H1 (cell line): ENCODE data around the gene LAIR2. TPM values are rescaled to one million over a fixed set of nuclear protein-coding genes. Genes with fewer than 3 reads are reported as not detected.

Source experiments
- CTCF ChIA-PET: fragments of 300-600 bp; sonication (Branson Sonifier 250); formaldehyde crosslinking; loops from one replicate; lab custom pipeline; 2021; ENCODE audit not compliant: partially characterized antibody; lab: Charles Lee
- POLR2A ChIA-PET: fragments of 300-600 bp; sonication (Branson Sonifier 250); formaldehyde crosslinking; loops from one replicate; lab custom pipeline; 2021; ENCODE audit warnings: inconsistent platforms; ENCODE audit not compliant: partially characterized antibody; lab: Charles Lee
- DNase-seq, 2 experiments: peaks; one replicate each; pipeline versions ENCODE4 v3.0.0 to v3.0.0-alpha.2; 2010 to 2022; ENCODE audit warnings: low spot score in 2 of 2, low read depth in 1 of 2, mixed read lengths in 1 of 2
- FAIRE-seq: peaks from 2 replicates; lab custom pipeline; 2011; peaks lifted over from hg19 to GRCh38; lab: Jason Lieb, UNC
- H2AFZ ChIP-seq: 2 replicates; pipeline ENCODE4 v1.8.1; 2012; ENCODE audit warnings: low read length, inconsistent platforms
- H2AK5ac ChIP-seq: 2 replicates; pipeline ENCODE4 v1.6.1; 2013; ENCODE audit warnings: low read depth, low read length
- H2BK120ac ChIP-seq: replicated peaks from 2 replicates; pipeline ENCODE3; 2013; ENCODE audit warnings: low read depth, low read length, inconsistent platforms
- H2BK12ac ChIP-seq: 2 replicates; pipeline ENCODE4 v1.6.1; 2013; ENCODE audit warnings: low read depth, low read length
- H2BK15ac ChIP-seq: 2 replicates; pipeline ENCODE4 v1.6.1; 2013; ENCODE audit warnings: low read length
- H2BK20ac ChIP-seq: 2 replicates; pipeline ENCODE4 v1.6.1; 2013; ENCODE audit warnings: low read length
- H2BK5ac ChIP-seq: 2 replicates; pipeline ENCODE4 v1.6.1; 2013; ENCODE audit warnings: low read depth, low read length
- H3K14ac ChIP-seq: 2 replicates; pipeline ENCODE4 v1.6.1; 2013; ENCODE audit warnings: inconsistent platforms; ENCODE audit not compliant: insufficient read length
- H3K18ac ChIP-seq: 2 replicates; pipeline ENCODE4 v1.6.1; 2013; ENCODE audit warnings: low read length; ENCODE audit errors: extremely low read depth
- H3K23ac ChIP-seq: 2 replicates; pipeline ENCODE4 v1.6.1; 2013; ENCODE audit warnings: inconsistent platforms; ENCODE audit not compliant: insufficient read length
- H3K23me2 ChIP-seq: 2 replicates; pipeline ENCODE4 v1.6.1; 2013; ENCODE audit warnings: low read depth, low read length
- H3K27ac ChIP-seq: 2 replicates; pipeline ENCODE4 v1.6.1; 2011; ENCODE audit warnings: low read depth, low read length, inconsistent platforms
- H3K27me3 ChIP-seq, 4 experiments: replicated peaks in 1 of 4; 1 replicate in 1 of 4; 2 replicates in 3 of 4; pipeline versions ENCODE4 v1.6.1 to v1.8.1; 2011 to 2013; ENCODE audit warnings: low read length in 3 of 4, mild to moderate bottlenecking in 3 of 4, inconsistent platforms in 2 of 4, mixed read lengths in 2 of 4, moderate library complexity in 1 of 4; ENCODE audit not compliant: control insufficient read depth in 3 of 4, insufficient read depth in 3 of 4; ENCODE audit errors: extremely low read depth in 1 of 4
- H3K36me3 ChIP-seq, 4 experiments: 2 replicates each; pipeline versions ENCODE4 v1.6.1 to v1.8.1; 2011 to 2013; ENCODE audit warnings: mild to moderate bottlenecking in 4 of 4, low read length in 3 of 4, moderate library complexity in 2 of 4, control low read depth in 1 of 4, inconsistent platforms in 1 of 4; ENCODE audit not compliant: insufficient read depth in 4 of 4, control insufficient read depth in 2 of 4
- H3K4ac ChIP-seq: replicated peaks from 2 replicates; pipeline ENCODE3; 2013; ENCODE audit warnings: low read length, low read depth, mixed read lengths, inconsistent platforms; ENCODE audit not compliant: insufficient read length
- H3K4me1 ChIP-seq, 4 experiments: replicated peaks in 1 of 4; 1 replicate in 1 of 4; 2 replicates in 3 of 4; pipeline versions ENCODE4 v1.6.1 to v1.8.1; 2011 to 2013; ENCODE audit warnings: low read length in 3 of 4, inconsistent platforms in 2 of 4, mixed read lengths in 1 of 4; ENCODE audit not compliant: insufficient read depth in 4 of 4, control insufficient read depth in 3 of 4
- H3K4me2 ChIP-seq, 2 experiments: 2 replicates each; pipeline versions ENCODE4 v1.6.1 to v1.8.1; 2011 to 2013; ENCODE audit warnings: low read depth in 2 of 2, low read length in 2 of 2, control low read depth in 1 of 2, inconsistent platforms in 1 of 2, mild to moderate bottlenecking in 1 of 2; ENCODE audit not compliant: insufficient read depth in 1 of 2
- H3K4me3 ChIP-seq, 4 experiments: fragments of 200-600, 300-600 bp in 1 of 4; sonication (generic), shearing (Covaris generic), sonication (Bioruptor Twin) in 1 of 4; 2 replicates each; pipeline versions ENCODE4 v1.5.1 to v1.8.1; 2011 to 2016; ENCODE audit warnings: low read length in 4 of 4, low read depth in 3 of 4, control low read depth in 2 of 4, inconsistent platforms in 2 of 4, mild to moderate bottlenecking in 2 of 4, mixed read lengths in 1 of 4, moderate library complexity in 1 of 4; ENCODE audit not compliant: insufficient read depth in 2 of 4; ENCODE audit errors: extremely low read depth in 1 of 4
- H3K56ac ChIP-seq: replicated peaks from 2 replicates; pipeline ENCODE3; 2013; ENCODE audit warnings: low read depth, mild to moderate bottlenecking, mixed read lengths, low read length, inconsistent platforms; ENCODE audit not compliant: insufficient read length
- H3K79me1 ChIP-seq: 2 replicates; pipeline ENCODE4 v1.6.1; 2013; ENCODE audit warnings: low read depth, low read length, control low read depth
- H3K79me2 ChIP-seq, 2 experiments: 2 replicates each; pipeline versions ENCODE4 v1.6.1 to v1.8.1; 2012 to 2013; ENCODE audit warnings: low read length in 2 of 2, mild to moderate bottlenecking in 2 of 2, inconsistent platforms in 1 of 2; ENCODE audit not compliant: insufficient read depth in 2 of 2, control insufficient read depth in 1 of 2
- H3K9ac ChIP-seq, 4 experiments: replicated peaks in 1 of 4; 1 replicate in 1 of 4; 2 replicates in 3 of 4; pipeline versions ENCODE4 v1.6.1 to v1.8.1; 2011 to 2013; ENCODE audit warnings: low read depth in 3 of 4, low read length in 3 of 4, control low read depth in 2 of 4, mild to moderate bottlenecking in 2 of 4, moderate library complexity in 2 of 4, inconsistent platforms in 1 of 4; ENCODE audit errors: extremely low read depth in 1 of 4
- H3K9me3 ChIP-seq, 2 experiments: 2 replicates each; pipeline versions ENCODE4 v1.6.1 to v1.8.1; 2012 to 2013; ENCODE audit warnings: mild to moderate bottlenecking in 2 of 2, moderate library complexity in 2 of 2, control low read depth in 1 of 2, inconsistent platforms in 1 of 2, low read depth in 1 of 2, low read length in 1 of 2, mixed read lengths in 1 of 2; ENCODE audit not compliant: insufficient read depth in 2 of 2
- H4K20me1 ChIP-seq, 2 experiments: replicated peaks in 1 of 2; 2 replicates each; pipeline versions ENCODE3 to v1.8.1; 2011 to 2013; ENCODE audit warnings: inconsistent platforms in 2 of 2, low read length in 2 of 2, mild to moderate bottlenecking in 1 of 2; ENCODE audit not compliant: insufficient read depth in 2 of 2, control insufficient read depth in 1 of 2
- H4K5ac ChIP-seq: 2 replicates; pipeline ENCODE4 v1.6.1; 2013; ENCODE audit warnings: low read length, low read depth, mixed read lengths, inconsistent platforms; ENCODE audit not compliant: insufficient read length
- H4K8ac ChIP-seq: 2 replicates; pipeline ENCODE4 v1.8.0; 2013; ENCODE audit warnings: mild to moderate bottlenecking, moderate library complexity, low read length, inconsistent platforms; ENCODE audit not compliant: insufficient read depth; ENCODE audit errors: extremely low read depth
- H4K91ac ChIP-seq: replicated peaks from 2 replicates; pipeline ENCODE3; 2013; ENCODE audit warnings: low read length, mixed read lengths, inconsistent platforms; ENCODE audit not compliant: insufficient read length
- JUND ChIP-seq: IDR thresholded peaks from 2 replicates; pipeline ENCODE4 v1.6.1; 2011; ENCODE audit warnings: mild to moderate bottlenecking, improper control_type of control experiment, low read length
- WGBS, 2 experiments: shearing (Covaris generic) in 1 of 2; methylation state at CpG; one replicate each; pipeline versions ENCODE4 v1.1.6 to v1.1.7; 2013 to 2015; ENCODE audit warnings: low lambda C conversion rate in 2 of 2, mixed read lengths in 2 of 2, inconsistent platforms in 1 of 2, low coverage in 1 of 2, missing lambda C conversion rate in 1 of 2; ENCODE audit not compliant: insufficient replicate concordance in 2 of 2, insufficient coverage in 1 of 2, insufficient read length in 1 of 2; ENCODE audit errors: extremely low coverage in 1 of 2, missing lambda C conversion rate in 1 of 2; 5-methylcytosine and 5-hydroxymethylcytosine counted together
- polyA plus RNA-seq, 7 experiments: library from polyadenylated mRNA; depleted of rRNA in 3 of 7; stranded (reverse) in 5 of 7; unstranded in 2 of 7; fragments of >200 nt in 5 of 7; fragments of 200-250 nt in 2 of 7; gene quantifications; 1 replicate in 5 of 7; 2 replicates in 1 of 7; 4 replicates in 1 of 7; pipeline versions ENCODE4 v1.2.1 to v1.2.3, GENCODE V29; 2011 to 2013; ENCODE audit warnings: missing spikeins in 2 of 7, mixed read lengths in 2 of 7
- total RNA-seq: library from RNA; stranded (reverse); fragmentation: NEBNext Ultra II Directional; extraction: Animal tissue kit (Norgen Biotek cat#: 25700); gene quantifications from 2 replicates; pipeline ENCODE4 v1.2.1, GENCODE V29; 2021

LAIR2 gene
- total and polyA plus RNA-seq, 2 of the 8 experiments (the other 6 are each of a cell fraction or from before 2014, with no cell fraction given): not detected

DNA sequence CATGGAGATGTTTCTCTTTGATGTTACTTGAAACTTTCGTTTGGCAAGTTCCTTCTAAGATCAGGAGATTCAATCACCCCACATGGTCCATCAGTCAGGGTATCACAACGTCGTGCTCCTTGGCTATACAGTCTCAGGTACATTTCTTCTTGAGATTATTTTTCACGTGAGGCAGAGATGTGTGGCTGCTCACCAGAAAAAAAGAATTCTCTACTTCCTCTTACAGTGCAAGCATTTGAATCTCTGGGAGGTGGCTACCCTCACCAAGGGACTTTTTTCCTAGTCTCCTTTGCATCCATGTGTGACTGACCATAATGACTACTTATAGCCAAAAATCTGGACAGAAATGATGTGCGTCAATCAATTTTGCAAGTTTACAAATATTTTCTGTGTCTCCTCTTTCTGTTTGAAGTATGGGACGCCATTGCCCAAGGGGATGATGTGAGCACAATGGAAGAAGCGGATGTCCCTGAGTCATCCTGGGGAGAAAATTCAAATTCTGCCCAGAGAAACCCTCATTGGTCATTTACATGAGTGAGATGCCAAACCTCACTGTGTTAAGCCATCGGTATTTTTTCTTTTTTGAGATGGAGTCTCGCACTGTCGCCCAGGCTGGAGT, 8.6 kb upstream of the LAIR2 start:
- no peak overlapping the region for H3K23ac ChIP-seq
- H3K9ac ChIP-seq: no peak overlapping the region
- FAIRE-seq (no peak), DNase-seq (no peak)
- no peak overlapping the region for H3K4me3 ChIP-seq
- H3K27me3 ChIP-seq: no peaks in the 10 kb centered on the region
- H3K9me3 ChIP-seq: peaks cover 34 to 77% of the 10 kb centered on the region in 2 experiments
- H4K91ac ChIP-seq: no peak overlapping the region
- no peaks in the 10 kb centered on the region for H4K20me1 ChIP-seq
- H3K27ac ChIP-seq: no peak overlapping the region
- ChIA-PET CTCF (interaction anchor here (1.7 kb wide), 1 partner anchor 15 kb away, joined by 5 read pairs; no protein-coding TSS in a partner anchor), POLR2A (no interaction called here)
- H3K4me1 ChIP-seq: no peaks in the 10 kb centered on the region
- H4K8ac ChIP-seq: no peak overlapping the region
- H4K5ac ChIP-seq: no peak overlapping the region
- no peak overlapping the region for H2BK15ac ChIP-seq
- no peak overlapping the region for H3K14ac ChIP-seq
- 75% methylated on average over 10 of the region's 10 CpGs; no CpG with 5 or more reads in 1 of the 2 experiments for WGBS, 2 experiments
- no peak overlapping the region for H2AK5ac ChIP-seq
- H2BK5ac ChIP-seq: no peak overlapping the region
- H3K79me2 ChIP-seq: no peaks in the 10 kb centered on the region
- no peaks in the 10 kb centered on the region for H3K79me1 ChIP-seq
- H3K4ac ChIP-seq: no peak overlapping the region
- H2BK120ac ChIP-seq: no peak overlapping the region
- H2AFZ ChIP-seq: no peak overlapping the region
- H3K18ac ChIP-seq: no peak overlapping the region
- no peaks in the 10 kb centered on the region for H3K36me3 ChIP-seq
- H3K23me2 ChIP-seq: no peaks in the 10 kb centered on the region
- no peak overlapping the region for H3K56ac ChIP-seq
- H2BK20ac ChIP-seq: no peak overlapping the region
- H2BK12ac ChIP-seq: no peak overlapping the region
- H3K4me2 ChIP-seq: no peak overlapping the region
- TF ChIP-seq JUND: no peak
